SK-N-SH treated with all-trans-retinoic acid at 6 μM for 48 hours (cell line): Measurements from ENCODE around the gene PCDHGA11.

Source experiments
- ATAC-seq: fragments of 200-7000 bp; cut with Tn5 transposase; 3 replicates; pipeline ENCODE4 v1.9.1; 2020; ENCODE audit warnings: mild to moderate bottlenecking, moderate library complexity
- ARNTL ChIP-seq: fragments of 450-650 bp; formaldehyde crosslinking; IDR thresholded peaks from 2 replicates; pipeline ENCODE4 v1.5.0; 2020; ENCODE audit warnings: low read depth, mild to moderate bottlenecking, moderate library complexity, borderline replicate concordance
- CREB5 ChIP-seq: fragments of 250-450 bp; sonication (Bioruptor Pico); IDR thresholded peaks from 2 replicates; pipeline ENCODE4 v1.5.1; 2020; ENCODE audit warnings: low read depth, mild to moderate bottlenecking, moderate library complexity
- CSDC2 ChIP-seq: fragments of 250-450 bp; sonication (Bioruptor Pico); IDR thresholded peaks from 2 replicates; pipeline ENCODE4 v1.5.0; 2020; ENCODE audit warnings: mild to moderate bottlenecking, moderate library complexity
- CSRNP3 ChIP-seq: fragments of 250-450 bp; sonication (Bioruptor Pico); IDR thresholded peaks from 2 replicates; pipeline ENCODE4 v1.5.1; 2021; ENCODE audit warnings: mild to moderate bottlenecking, moderate library complexity
- ESRRG ChIP-seq: fragments of 250-450 bp; sonication (Bioruptor Pico); IDR thresholded peaks from 2 replicates; pipeline ENCODE4 v1.6.1; 2021; ENCODE audit warnings: mild to moderate bottlenecking
- GLIS3 ChIP-seq: fragments of 250-450 bp; sonication (Bioruptor Pico); IDR thresholded peaks from 2 replicates; pipeline ENCODE4 v1.5.0; 2020; ENCODE audit warnings: mild to moderate bottlenecking, moderate library complexity
- PATZ1 ChIP-seq: fragments of 250-450 bp; sonication (Bioruptor Pico); IDR thresholded peaks from 2 replicates; pipeline ENCODE4 v1.8.0; 2020; ENCODE audit warnings: mild to moderate bottlenecking, moderate library complexity, borderline replicate concordance
- PPARA ChIP-seq: fragments of 250-450 bp; sonication (Bioruptor Pico); IDR thresholded peaks from 2 replicates; pipeline ENCODE4 v1.5.0; 2020; ENCODE audit warnings: mild to moderate bottlenecking, borderline replicate concordance
- RARB ChIP-seq: fragments of 250-450 bp; sonication (Bioruptor Pico); IDR thresholded peaks from 2 replicates; pipeline ENCODE4 v1.8.0; 2021; ENCODE audit warnings: mild to moderate bottlenecking, moderate library complexity
- SNAI2 ChIP-seq: fragments of 250-450 bp; sonication (Bioruptor Pico); IDR thresholded peaks from 2 replicates; pipeline ENCODE4 v1.5.0; 2020; ENCODE audit warnings: mild to moderate bottlenecking, moderate library complexity
- TCF4 ChIP-seq: fragments of 250-450 bp; sonication (Bioruptor Pico); IDR thresholded peaks from 2 replicates; pipeline ENCODE4 v1.8.0; 2021; ENCODE audit warnings: mild to moderate bottlenecking, moderate library complexity, borderline replicate concordance
- TOX ChIP-seq: fragments of 250-450 bp; sonication (Bioruptor Pico); IDR thresholded peaks from 2 replicates; pipeline ENCODE4 v1.8.0; 2021; ENCODE audit warnings: mild to moderate bottlenecking, moderate library complexity, borderline replicate concordance
- TSHZ2 ChIP-seq: fragments of 250-450 bp; sonication (Bioruptor Pico); IDR thresholded peaks from 2 replicates; pipeline ENCODE4 v1.5.0; 2020; ENCODE audit warnings: mild to moderate bottlenecking, moderate library complexity
- ZC3H10 ChIP-seq: fragments of 250-450 bp; sonication (Bioruptor Pico); IDR thresholded peaks from 2 replicates; pipeline ENCODE4 v1.5.1; 2021; ENCODE audit warnings: mild to moderate bottlenecking, moderate library complexity
- ZFP3 ChIP-seq: fragments of 250-450 bp; sonication (Bioruptor Pico); IDR thresholded peaks from 2 replicates; pipeline ENCODE4 v1.5.0; 2020; ENCODE audit warnings: mild to moderate bottlenecking, moderate library complexity
- ZFP30 ChIP-seq: fragments of 450-650 bp; formaldehyde crosslinking; IDR thresholded peaks from 2 replicates; pipeline ENCODE4 v1.5.0; 2022; ENCODE audit warnings: mild to moderate bottlenecking, moderate library complexity
- ZNF565 ChIP-seq: fragments of 450-650 bp; formaldehyde crosslinking; conservative IDR thresholded peaks from 2 replicates; pipeline ENCODE4 v1.5.0; 2020; ENCODE audit warnings: low read depth, mild to moderate bottlenecking, moderate library complexity
- ZNF70 ChIP-seq: fragments of 450-650 bp; formaldehyde crosslinking; IDR thresholded peaks from 2 replicates; pipeline ENCODE4 v1.5.0; 2020; ENCODE audit warnings: mild to moderate bottlenecking, moderate library complexity
- ZNF8 ChIP-seq: fragments of 450-650 bp; formaldehyde crosslinking; IDR thresholded peaks from 2 replicates; pipeline ENCODE4 v1.5.0; 2020; ENCODE audit warnings: mild to moderate bottlenecking, moderate library complexity

The PCDHGA11 gene

GRCh38 chr5:141420855-141421488 lies at the start of gene PCDHGA11:
PCDHGA11 (plus strand) TSS chr5:141421051; CDS start chr5:141421228, 177 bp downstream.
- TF ChIP-seq ARNTL (CRISPR knock-in tag) (no peak), PATZ1 (CRISPR knock-in tag) (no peak), ZNF8 (CRISPR knock-in tag) (no peak), ZNF70 (CRISPR knock-in tag) (no peak), ZFP3 (CRISPR knock-in tag) (no peak), TCF4 (CRISPR knock-in tag) (no peak), GLIS3 (no peak), ZC3H10 (CRISPR knock-in tag) (no peak), ESRRG (CRISPR knock-in tag) (no peak), PPARA (CRISPR knock-in tag) (no peak), CREB5 (CRISPR knock-in tag) (no peak), TOX (no peak), ZFP30 (no peak)
- no peak for ATAC-seq

GRCh38 chr5:141371572-141372475 lies 49.0 kb upstream of the PCDHGA11 start:
- TF ChIP-seq CREB5 (CRISPR knock-in tag) (no peak), TCF4 (CRISPR knock-in tag) (no peak), ZNF8 (CRISPR knock-in tag) (no peak), ZFP30 (no peak), GLIS3 (no peak), ZNF565 (CRISPR knock-in tag) (no peak), PATZ1 (CRISPR knock-in tag) (no peak), TSHZ2 (CRISPR knock-in tag) (no peak), CSDC2 (no peak), CSRNP3 (CRISPR knock-in tag) (no peak), ARNTL (CRISPR knock-in tag) (no peak), RARB (CRISPR knock-in tag) (no peak), ESRRG (CRISPR knock-in tag) (no peak), ZFP3 (CRISPR knock-in tag) (no peak), SNAI2 (CRISPR knock-in tag) (no peak)
- no peak for ATAC-seq
